Fibroblast of skin of left biceps (primary cell): Measurements from ENCODE around the gene MOK.
"Not testable (repeated sequence)": the region's sequence is repeated elsewhere in the genome, so short reads cannot be mapped to it uniquely, and the experiment has no call there.

Experiments used
- DNase-seq, 2 experiments: peaks; one replicate each; pipeline ENCODE4 v3.0.0-alpha.2; 2013; ENCODE audit warnings: low read depth in 2 of 2

The MOK gene, protein sequence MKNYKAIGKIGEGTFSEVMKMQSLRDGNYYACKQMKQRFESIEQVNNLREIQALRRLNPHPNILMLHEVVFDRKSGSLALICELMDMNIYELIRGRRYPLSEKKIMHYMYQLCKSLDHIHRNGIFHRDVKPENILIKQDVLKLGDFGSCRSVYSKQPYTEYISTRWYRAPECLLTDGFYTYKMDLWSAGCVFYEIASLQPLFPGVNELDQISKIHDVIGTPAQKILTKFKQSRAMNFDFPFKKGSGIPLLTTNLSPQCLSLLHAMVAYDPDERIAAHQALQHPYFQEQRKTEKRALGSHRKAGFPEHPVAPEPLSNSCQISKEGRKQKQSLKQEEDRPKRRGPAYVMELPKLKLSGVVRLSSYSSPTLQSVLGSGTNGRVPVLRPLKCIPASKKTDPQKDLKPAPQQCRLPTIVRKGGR

DNA sequence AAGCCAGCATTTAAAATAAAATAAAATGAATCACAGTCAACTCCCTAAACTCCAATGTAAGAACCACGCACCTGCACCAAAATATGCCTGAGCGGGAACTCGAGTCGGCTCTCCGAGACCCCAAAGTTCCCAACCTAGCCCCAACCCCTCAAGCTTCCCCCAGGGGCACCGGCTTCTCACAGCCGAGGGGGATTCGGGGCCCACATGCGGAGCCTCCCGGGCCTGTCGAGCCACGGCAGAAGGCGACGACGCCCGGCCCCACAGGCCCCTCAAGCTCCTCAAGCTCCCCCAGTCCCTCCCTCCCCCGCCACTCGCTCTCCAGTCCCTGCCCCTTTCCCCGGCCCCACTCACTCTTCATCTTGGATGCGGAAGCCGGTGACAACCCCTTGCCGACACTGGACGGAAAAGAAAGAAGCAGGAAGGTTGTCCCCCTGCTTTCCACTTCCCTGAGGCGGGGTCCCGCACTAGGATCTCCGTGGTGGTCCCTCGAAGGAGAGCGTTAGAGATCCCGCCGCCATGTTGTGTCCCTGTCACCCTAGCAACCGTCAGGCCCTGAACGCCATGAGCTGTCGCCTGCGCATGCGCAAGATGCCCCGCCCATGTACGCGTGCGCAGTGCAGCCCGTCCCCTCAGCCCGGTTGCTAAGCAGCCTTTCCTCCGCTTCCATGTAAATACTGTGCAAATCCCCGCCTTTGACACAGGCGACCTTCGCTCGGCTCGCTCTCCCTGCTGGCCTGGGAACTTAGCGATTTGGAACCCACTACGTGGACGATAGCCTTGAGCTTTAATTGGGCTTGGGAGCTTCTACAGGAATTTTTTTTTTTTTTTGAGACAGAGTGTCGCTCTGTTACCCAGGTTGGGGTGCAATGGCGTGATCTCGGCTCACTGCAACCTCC is at the start of gene MOK:
Gene MOK, minus strand, starts transcription at position 554 of the 896 bp plus-strand sequence. Its CDS starts 196 bp downstream, at position 358.
- DNase-seq, result peak; percentile 75 to 84

DNA sequence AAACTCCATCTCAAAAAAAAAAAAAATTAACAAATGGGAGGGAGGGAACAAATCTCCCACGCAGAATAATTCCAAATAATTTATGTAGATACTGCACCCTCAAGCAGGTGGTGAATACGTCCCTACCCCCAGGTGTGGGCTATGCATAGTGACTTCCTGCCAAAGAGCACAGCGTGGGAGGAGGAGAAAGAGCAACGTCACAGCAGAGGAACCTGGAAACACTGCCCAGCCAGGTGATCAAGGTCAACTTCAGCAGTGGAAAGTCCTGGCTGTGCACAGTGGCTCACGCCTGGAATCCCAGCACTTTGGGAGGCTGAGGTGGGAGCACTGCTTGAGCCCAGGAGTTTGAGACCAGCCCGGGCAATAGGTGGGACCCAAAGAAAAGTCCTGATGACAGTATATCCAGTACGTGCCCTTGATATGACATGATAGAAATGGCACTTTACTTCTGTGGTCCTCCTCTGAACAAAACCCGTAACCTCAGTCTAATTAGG is 48.2 kb upstream of the MOK start:
- no peak for DNase-seq

DNA sequence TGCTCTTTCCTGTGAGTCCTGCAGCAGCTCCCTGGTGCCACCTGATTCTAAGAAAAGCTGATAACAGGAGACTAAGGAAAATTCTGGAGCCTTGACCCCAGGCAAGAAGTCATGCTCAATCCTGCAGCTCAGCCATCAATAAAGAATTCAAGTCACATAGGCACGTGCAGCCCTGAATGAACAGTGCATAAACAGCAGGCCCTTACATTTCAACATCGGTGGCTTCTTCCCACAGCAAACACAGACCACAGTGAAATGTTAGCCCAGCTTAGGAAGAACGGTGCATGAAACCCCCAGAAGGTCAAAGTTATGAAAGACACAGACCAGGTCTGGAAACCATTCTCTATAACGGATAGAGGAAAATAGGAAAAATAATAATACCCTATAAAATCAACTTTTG is 47.2 kb upstream of the MOK start:
- DNase-seq, result no peak

DNA sequence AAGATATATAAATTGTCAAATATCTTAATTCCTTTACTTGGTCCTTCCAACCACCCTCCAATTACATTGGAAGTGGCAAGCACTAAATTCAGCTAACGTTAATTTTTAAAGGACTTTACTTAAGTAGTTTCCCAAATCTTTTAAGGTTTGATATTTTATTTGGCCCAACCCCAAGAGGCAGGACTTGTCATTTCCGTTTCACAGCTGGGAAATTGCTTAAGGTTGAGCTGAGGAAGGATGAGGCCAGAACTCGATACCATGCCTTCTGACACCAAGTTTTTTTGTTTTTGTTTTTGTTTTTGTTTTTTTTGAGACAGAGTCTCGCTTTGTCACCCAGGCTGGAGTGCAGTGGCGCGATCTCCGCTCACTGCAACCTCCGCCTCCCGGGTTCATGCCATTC is 46.6 kb upstream of the MOK start:
- not testable (repeated sequence) for DNase-seq

DNA sequence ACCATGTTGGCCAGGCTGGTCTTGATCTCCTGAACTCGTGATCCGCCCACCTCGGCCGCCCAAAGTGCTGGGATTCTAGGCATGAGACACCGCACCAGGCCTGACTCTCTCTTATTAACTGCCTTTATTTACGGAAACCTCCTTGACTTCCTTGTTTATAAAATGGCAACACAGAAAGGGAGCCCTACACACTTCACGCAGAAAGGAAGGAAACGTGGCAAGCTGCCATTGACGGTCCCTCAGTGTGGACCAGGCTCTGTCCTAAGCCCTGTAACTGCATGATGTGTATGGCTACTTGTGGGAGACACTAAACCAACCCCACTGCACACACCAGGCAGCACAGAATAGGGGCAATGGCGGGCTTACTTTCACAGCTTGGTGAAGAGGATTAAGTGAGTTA is 46.1 kb upstream of the MOK start:
- no peak for DNase-seq

DNA sequence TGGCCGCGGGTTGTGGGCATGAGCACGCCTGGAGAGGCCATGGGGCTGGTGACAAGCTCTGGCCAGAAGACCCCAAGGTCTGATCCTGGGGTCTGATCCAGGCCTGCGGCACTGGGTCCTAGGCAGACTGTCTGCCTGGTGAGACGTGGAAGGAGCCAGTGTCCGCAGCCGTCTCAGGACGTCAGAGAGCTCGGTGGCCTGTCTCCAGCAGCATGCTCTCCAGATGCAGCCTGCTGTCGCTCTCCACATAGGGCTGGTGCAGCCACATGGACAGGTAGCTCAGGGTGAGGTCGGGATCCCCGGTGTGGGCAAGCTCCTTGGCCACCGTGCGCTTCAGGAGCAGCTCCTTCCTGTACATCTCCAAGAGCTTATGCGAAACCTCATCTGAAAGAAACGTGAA is 43.4 kb upstream of the MOK start:
- no peak for DNase-seq

DNA sequence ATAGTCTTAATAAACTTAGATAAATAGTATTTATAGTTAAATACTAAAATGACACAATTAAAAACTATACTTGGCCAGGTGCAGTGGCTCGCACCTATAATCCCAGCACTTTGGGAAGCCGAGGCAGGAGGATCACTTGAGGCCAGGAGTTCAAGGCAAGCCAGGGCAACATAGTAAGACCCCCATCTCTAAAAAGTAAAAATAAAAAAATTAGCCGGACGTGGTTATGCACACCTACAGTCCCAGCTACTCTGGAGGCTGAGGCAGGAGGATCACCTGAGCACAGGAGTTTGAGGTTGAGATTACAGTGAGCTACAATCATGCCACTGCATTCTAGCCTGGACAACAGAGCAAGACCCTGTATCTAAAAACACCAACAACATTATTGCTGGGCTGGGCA is 41.7 kb upstream of the MOK start:
- no peak for DNase-seq

DNA sequence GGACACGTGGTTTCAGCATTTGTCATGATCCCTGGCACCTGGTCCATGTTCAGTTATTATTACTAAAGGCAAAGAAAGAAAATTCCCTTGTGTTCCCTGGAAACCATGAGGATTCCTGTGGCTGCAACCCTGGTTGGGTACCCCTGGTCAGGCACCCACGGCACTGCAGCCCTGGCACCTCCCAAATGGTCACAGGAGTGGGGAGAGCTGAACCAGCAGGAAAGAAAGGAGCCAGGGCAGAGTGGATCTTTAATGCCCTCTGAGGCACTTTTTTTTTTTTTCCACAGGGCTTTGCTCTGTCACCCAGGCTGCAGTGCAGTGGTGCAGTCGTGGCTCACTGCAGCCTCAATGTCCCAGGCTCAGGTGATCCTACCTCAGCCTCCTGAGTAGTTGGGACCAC is 40.3 kb upstream of the MOK start:
- no peak for DNase-seq

DNA sequence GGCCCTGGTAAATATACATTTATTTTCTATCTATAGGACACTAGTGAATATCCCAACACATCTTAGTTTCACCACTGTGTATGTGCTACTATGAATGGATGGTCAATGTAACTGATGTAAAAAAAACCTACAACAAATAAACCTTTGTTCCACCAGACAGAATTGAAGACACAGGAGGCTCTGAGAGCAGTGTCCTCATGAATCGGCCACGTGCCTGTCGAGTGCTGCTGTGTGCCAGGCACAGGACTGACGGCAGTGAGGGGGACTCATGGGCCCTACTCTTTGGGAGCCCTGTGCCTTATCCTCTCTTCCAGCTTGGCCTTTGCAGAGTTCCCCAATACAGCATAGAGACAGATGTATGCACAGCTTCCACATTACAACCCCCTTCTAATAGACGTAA is 39.5 kb upstream of the MOK start:
- DNase-seq, result no peak

DNA sequence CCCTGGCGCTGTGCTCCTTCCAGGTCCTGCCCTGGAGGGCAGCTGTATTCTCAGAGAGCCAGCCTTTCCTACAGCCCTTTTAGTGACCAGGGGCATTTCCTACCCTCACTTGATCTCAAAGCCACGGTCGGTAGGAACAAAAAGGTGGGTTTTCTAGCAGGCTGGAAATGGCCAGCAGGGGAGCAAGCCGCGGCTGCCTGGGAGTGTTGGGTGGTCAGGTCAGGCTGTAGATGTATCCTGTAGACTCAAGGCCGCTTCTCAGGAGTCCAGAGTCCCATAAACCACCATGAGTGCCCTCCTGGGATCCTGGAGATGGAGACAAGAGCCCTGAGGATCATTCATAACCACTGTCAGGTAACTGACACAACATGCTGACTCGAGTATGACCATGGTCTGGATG is 39.1 kb upstream of the MOK start:
- DNase-seq, result no peak

DNA sequence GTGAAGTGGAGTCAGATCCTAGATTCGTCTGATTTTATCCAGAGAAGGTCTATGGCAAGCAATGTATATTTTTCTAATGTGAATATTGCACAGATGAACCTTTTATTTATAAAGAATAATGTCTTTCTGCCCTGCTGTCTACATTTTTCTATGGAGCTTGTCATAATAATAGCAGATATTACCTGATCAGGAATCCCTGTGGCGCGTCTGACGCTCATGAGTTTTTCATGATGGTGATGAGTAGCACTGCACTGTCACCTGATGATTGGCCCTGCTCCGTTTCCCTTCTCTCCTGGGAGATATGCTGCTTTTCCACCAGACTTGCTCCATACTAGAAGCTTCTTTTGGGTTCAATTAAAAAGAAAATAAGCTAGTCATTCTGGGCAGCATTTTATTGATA is 37.3 kb upstream of the MOK start:
- no peak for DNase-seq

DNA sequence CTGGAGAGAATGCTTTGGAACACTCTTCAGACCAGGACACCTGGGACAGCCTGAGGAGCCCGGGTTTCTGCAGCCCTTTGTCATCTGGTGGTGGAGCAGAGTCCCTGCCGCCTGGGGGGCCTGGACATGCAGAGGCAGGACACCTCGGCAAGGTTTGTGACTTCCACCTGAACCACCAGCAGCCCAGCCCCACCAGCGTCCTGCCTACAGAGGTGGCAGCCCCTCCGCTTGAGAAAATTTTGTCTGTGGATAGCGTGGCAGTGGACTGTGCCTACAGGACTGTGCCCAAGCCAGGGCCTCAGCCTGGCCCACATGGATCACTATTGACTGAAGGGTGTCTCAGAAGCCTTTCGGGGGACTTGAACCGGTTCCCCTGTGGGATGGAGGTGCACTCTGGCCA is 36.6 kb upstream of the MOK start:
- DNase-seq, result no peak

DNA sequence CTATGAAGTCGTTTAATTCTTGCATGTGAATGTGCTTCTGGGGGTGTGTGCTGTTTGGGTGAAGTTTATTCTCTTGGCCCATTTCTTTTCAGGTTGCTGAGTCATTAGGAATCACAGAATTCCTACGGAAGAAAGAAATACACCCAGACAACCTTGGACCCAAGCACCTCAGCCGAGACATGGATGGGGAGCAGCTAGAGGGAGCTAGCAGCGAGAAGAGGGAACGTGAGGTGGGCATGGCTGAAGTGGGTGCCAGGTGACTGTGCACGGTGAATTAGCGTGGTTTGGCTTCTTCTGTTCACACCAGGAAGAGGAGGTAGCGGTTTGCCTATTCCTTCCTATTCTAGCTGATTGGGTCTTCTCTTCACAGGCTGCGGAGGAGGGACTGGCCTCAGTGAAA is 33.8 kb upstream of the MOK start:
- no peak for DNase-seq

DNA sequence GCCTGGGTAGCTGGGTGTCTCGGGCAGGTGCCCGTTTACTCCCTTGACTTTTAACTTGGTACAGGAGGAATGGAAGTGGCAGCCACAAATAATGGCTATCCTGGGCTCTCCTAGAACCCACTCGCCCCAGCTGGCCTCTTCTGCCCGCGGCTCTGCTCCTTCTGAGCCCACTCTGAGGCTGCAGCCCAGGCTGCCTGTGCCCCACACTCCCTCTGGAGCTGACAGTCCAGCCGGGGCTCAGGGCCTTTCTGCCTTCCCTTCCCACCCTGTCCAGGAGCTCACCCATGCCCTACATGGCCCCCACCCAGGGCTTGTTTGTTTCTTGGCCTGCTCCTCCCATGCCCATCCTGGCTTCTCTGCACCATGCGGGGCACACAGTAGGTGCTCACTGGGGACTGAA is 30.2 kb upstream of the MOK start:
- no peak for DNase-seq

DNA sequence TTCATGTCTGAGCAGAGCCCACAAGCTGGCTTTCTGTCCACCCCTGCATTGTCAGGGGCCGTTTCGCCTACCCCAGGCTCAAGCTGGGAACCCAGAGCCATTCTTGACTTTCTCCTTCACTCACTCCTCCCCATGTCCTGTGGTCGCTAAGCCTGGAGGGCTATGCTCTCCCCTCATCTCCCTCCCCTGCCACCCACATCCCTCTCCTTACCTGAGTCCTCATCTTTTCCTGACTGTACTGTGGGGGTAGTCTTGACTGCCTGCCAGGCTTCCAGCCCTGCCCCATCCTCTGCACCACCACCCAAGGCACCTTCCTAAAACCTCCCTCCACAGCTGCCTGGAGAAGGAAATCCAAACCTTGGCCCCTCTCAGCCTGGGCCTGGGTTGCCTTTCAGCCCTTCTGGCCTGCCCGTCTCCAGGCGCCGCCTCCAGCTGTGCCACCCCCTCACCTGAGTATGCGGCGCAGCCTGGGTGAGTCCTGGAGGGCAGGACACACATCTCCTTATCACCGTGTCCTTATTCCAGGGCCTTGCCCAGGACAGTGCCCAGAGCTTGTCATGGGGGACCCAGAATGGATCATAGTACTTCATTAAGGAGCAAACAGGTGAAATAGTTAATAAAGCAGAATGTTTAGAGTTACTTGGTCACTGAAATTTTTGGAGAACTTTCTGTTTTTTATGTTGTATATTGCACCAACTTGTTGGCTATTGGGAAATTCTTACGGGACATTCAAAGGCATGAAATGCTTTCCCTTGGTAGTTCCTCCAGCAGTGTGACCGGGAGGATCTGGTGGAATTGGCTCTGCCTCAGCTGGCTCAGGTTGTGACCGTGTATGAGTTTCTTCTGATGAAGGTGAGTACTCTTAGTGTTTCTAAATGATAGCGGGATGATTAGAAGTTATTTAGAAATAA is 29.1 kb upstream of the MOK start:
- no peak for DNase-seq

DNA sequence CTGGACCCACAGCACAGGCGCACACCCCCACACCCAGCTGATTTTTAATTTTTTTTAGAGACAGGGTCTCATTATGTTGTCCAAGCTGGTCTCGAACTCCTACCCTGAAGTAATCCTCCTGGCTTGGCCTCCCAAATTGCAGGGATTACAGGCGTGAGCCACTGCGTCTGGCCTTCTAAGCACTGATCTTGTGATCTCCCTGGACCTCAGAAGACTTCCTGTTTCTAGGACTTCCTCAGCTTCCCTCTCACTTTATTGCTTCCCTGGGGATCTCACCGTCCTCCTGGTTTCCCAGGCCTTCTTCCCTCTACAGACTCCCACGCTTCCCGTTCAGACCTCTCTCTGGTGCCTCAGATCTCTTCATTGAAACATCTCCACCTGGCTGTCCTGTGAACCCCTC is 28.4 kb upstream of the MOK start:
- no peak for DNase-seq

DNA sequence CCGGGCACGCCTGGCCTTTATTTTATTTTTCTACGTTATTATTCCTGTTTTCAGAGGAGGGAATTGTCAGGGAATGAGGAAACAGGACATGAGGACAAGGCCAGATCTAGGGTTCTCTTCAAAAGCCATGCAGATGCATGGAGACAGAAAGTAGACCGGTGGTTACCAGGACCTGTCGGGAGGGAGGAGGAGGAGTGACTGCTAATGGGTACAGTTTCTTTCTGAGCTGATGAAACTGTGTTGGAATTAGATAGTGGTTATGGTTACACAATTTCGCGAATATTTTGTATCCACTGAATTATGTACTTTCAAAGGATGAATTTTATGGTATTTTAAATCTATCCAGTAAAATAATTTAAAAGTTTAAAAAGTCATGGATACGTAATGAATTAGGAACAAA is 25.8 kb upstream of the MOK start:
- no peak for DNase-seq

DNA sequence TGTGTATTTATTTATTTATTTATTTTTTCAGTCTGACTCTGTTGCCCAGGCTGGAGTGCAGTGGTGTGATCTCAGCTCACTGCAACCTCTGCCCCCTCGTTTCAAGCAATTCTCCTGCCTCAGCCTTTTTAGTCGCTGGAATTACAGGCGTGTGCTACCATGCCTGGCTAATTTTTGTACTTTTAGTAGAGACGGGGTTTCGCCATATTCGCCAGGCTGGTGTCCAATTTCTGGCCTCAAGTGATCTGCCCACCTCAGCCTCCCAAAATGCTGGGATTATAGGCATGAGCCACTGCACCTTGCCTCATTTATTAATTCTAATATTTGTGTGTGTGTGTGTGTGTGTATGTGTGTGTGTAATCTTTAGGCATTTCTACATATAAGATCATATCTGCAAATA is 24.4 kb upstream of the MOK start:
- DNase-seq, result not testable (repeated sequence)

DNA sequence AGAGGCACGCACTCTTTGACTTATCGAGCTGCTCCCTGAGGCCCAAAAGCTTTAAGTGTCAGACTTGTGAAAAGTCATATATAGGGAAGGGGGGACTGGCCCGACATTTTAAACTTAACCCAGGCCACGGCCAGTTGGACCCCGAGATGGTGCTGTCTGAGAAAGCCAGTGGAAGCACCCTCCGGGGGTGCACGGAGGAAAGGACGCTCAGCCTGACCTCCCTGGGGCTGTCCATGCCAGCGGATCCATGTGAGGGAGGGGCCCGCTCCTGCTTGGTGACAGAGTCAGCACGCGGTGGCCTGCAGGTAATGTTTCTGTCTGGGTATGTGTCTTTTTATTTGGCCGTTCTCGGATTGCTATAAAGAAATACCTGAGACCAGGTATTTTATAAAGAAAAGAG is 21.6 kb upstream of the MOK start:
- no peak for DNase-seq

DNA sequence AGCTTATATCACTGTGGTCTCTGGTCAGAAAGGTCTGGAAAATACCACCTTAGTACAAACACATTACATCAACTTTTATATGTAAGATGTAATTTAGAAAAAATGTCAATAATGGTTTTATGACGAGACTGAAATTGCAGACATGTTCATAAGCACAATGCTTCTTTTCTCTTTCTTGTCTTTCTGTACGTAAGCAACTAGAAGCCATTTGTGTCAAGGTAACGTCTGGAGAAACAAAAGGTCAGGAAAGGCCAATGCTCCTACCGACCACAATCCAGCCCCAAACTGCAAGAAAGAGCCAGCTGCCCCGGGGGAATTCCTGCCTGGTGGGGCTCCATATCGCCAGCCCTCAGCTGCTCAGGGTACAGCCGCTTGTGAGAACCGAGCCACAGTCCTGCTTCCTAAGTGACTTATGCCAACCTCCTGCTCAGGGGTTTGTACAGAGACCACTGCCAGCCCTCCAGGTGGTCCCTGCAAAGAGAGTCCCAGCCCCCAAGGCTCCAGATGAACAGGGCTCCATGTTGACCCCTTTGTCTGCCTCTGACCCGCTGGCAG is 20.9 kb upstream of the MOK start:
- DNase-seq, result no peak

DNA sequence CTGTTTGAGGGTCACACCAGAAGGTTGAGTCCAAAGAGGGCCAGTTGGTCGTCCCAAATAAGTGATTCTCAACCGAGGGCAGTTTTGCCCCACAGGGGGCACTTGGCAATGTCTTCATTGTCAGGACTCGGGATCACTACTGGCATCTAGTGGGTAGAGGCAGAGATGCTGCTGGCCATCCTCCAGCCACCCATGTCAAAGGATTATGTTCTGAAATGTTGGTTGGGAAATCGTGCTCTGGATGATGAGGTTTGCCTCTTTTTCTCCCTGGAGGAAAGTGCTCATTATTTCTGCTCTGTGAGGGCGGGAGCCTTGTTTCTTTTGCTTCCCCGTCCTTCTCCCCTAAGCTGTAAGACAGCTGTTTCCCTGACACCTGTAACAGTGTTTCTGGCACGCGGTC is 18.1 kb upstream of the MOK start:
- peak; percentile 42 to 46 for DNase-seq
